Mucosa of descending colon (tissue), 3 donors: Measurements from ENCODE around the gene IL11RA. TPM values are rescaled to one million over a fixed set of nuclear protein-coding genes. Genes with fewer than 3 reads are reported as not detected.
A peak's percentile ranks its signal among the peaks of the same experiment; 100 is the strongest.

ENCODE experiments used
- ATAC-seq: fragments of 200-7000 bp; cut with Tn5 transposase; one replicate; pipeline ENCODE4 v1.9.1; 2020; ENCODE audit warnings: mild to moderate bottlenecking, moderate library complexity
- DNase-seq, 3 donors: peaks; one replicate each; pipeline ENCODE4 v3.0.0-alpha.2; 2020
- H3K36me3 ChIP-seq: fragments of 200-600 bp; one replicate; pipeline ENCODE4 v1.8.0; 2021; ENCODE audit warnings: low read depth, mild to moderate bottlenecking
- H3K4me1 ChIP-seq: fragments of 200-600 bp; one replicate; pipeline ENCODE4 v1.8.0; 2021; ENCODE audit warnings: low read depth, mild to moderate bottlenecking
- H3K4me3 ChIP-seq: fragments of 200-600 bp; one replicate; pipeline ENCODE4 v1.8.0; 2021; ENCODE audit warnings: mild to moderate bottlenecking
- H3K9me3 ChIP-seq: fragments of 200-600 bp; one replicate; pipeline ENCODE4 v1.8.0; 2021; ENCODE audit warnings: mild to moderate bottlenecking
- intact Hi-C, 2 donors: fragments of 100-400 bp; cut with DNase I in 1 of 2; cut with micrococcal nuclease in 1 of 2; formaldehyde crosslinking; loops; one replicate each; pipeline versions ENCODE4 v1.11.0 to v1.11.1; 2022; cut with DNase I, micrococcal nuclease
- total RNA-seq, 3 donors: library from RNA; stranded (reverse); fragmentation: NEBNext Ultra II Directional in 2 of 3; extraction: Animal tissue kit (Norgen Biotek cat#: 25700) in 2 of 3; gene quantifications; one replicate each; pipeline versions ENCODE4 v1.2.1 to v1.2.4, GENCODE V29; 2021 to 2023
- TF ChIP-seq, protein P1 (sequence below): fragments of 200-600 bp; IDR thresholded peaks from one replicate; pipeline ENCODE4 v1.8.0; 2022; ENCODE audit warnings: antibody characterized with exemption, mild to moderate bottlenecking
- donor health status: DM: no; HTN: no; CAD: no; lungs with moderate emphysema.
- donor health status: DM: no; HTN: no; CAD: no.
- donor health status: DM: no; HTN: yes; CAD: no.

The IL11RA gene
- total RNA-seq, 3 donors from 2014 or later: 18.8 to 57.4 (median 41.0) TPM

- intact Hi-C loops: no loop called here
- ATAC-seq: no peak
- DNase-seq: no peak
- TF ChIP-seq, protein P1, sequence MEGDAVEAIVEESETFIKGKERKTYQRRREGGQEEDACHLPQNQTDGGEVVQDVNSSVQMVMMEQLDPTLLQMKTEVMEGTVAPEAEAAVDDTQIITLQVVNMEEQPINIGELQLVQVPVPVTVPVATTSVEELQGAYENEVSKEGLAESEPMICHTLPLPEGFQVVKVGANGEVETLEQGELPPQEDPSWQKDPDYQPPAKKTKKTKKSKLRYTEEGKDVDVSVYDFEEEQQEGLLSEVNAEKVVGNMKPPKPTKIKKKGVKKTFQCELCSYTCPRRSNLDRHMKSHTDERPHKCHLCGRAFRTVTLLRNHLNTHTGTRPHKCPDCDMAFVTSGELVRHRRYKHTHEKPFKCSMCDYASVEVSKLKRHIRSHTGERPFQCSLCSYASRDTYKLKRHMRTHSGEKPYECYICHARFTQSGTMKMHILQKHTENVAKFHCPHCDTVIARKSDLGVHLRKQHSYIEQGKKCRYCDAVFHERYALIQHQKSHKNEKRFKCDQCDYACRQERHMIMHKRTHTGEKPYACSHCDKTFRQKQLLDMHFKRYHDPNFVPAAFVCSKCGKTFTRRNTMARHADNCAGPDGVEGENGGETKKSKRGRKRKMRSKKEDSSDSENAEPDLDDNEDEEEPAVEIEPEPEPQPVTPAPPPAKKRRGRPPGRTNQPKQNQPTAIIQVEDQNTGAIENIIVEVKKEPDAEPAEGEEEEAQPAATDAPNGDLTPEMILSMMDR: no peak
- no peaks in the 10 kb centered on the region for H3K4me1 ChIP-seq
- H3K9me3 ChIP-seq: no peaks in the 10 kb centered on the region
- no peaks in the 10 kb centered on the region for H3K36me3 ChIP-seq
- H3K4me3 ChIP-seq: no peak overlapping the region
Observed at GRCh38 chr9:34707130-34707529, 55.1 kb downstream of the IL11RA start.

DNA sequence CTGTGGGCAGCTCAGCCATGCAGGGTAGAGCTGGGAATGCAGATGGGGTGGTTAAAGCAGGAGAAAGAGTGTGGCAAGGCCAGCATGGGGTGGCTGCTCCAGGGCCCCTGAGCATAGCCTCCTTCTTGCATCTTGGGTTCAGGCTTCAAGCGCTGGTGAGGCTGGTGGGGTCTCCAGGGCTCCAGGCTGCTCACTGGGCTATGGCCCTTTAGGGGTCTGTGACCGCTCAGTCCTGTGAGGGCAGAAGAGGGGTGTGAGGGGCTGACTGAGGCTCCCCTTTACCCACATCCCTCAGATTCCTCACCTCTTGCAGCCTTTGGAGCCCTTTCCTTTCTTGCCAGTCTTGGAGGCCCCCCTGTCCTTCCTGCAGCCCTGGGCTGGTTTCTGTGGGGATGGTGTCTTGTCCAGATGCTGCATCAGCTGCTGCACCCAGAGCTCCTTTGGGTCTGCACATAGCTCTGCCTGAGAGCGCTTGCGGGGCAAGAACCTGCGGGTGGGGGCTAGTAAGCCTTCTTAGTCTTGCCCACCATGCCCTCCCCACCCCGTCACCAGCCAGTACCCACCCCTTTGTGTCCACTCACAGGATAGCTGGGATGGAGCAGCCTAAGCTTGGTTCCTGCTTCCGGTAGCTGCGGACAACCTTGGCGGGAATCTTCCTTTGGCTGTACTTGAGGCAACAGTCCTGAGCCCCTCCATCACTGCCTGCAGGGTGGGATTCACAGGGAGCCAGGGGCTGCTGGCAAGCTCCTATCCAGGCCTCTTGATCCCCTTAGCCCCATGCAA, 57.4 kb downstream of the IL11RA start:
- intact Hi-C loops: no loop called here
- ATAC-seq (no peak), DNase-seq (no peak)
- H3K4me1 ChIP-seq: no peaks in the 10 kb centered on the region
- TF ChIP-seq, protein P1: no peak
- H3K36me3 ChIP-seq: no peaks in the 10 kb centered on the region
- no peaks in the 10 kb centered on the region for H3K9me3 ChIP-seq
- no peak overlapping the region for H3K4me3 ChIP-seq

GRCh38 chr9:34710023-34710422, 58.0 kb downstream of the IL11RA start, which contains the start of gene CCL21:
Gene CCL21 (minus strand): TSS chr9:34710136. CDS start chr9:34710066, 70 bp downstream.
- H3K4me1 ChIP-seq: no peaks in the 10 kb centered on the region
- H3K4me3 ChIP-seq: no peak within 1 kb of the TSS
- no peaks in the 10 kb centered on the region for H3K9me3 ChIP-seq
- no peak for ATAC-seq
- intact Hi-C loops: no loop called here
- peak in 1 of 3 donors; percentile 24 for DNase-seq
- TF ChIP-seq, protein P1: no peak
- H3K36me3 ChIP-seq: no peaks in the 10 kb centered on the region

Other genes with a start within 250 kb of the IL11RA start
- 10 to 100 TPM in 1 of 3 donors, 1 to 10 TPM in 2; 5.1 to 20.8 (median 8.6) TPM for gene FAM219A, start 193.6 kb upstream of the IL11RA start, total RNA-seq
- not detected for gene DNAI1, start 193.4 kb upstream of the IL11RA start, total RNA-seq
- 1 to 10 TPM; 1.4 to 2.0 (median 1.5) TPM for gene ENHO, start 129.2 kb upstream of the IL11RA start, total RNA-seq
- gene CNTFR, start 62.5 kb upstream of the IL11RA start, total RNA-seq: 10 to 100 TPM in 1 of 3 donors, 1 to 10 TPM in 2; 1.5 to 14.5 (median 7.7) TPM
- 10 to 100 TPM; 29.4 to 47.2 (median 39.4) TPM for gene RPP25L, start 40.1 kb upstream of the IL11RA start, total RNA-seq
- gene DCTN3, start 31.7 kb upstream of the IL11RA start, total RNA-seq: 10 to 100 TPM; 64.4 to 67.1 (median 64.7) TPM
- not detected for gene ARID3C, start 23.1 kb upstream of the IL11RA start, total RNA-seq
- gene SIGMAR1, start 14.4 kb upstream of the IL11RA start, total RNA-seq: 10 to 100 TPM; 48.1 to 59.8 (median 49.6) TPM
- gene GALT, start 5.5 kb upstream of the IL11RA start, total RNA-seq: 10 to 100 TPM; 42.0 to 85.6 (median 63.3) TPM
- not detected for gene CCL27, start 10.5 kb downstream of the IL11RA start, total RNA-seq
- 1 to 10 TPM; 1.3 to 8.7 (median 1.6) TPM for gene CCL19, start 39.1 kb downstream of the IL11RA start, total RNA-seq
- 10 to 100 TPM; 18.7 to 48.9 (median 45.9) TPM for gene CCL21, start 58.0 kb downstream of the IL11RA start, total RNA-seq